ENCODE results near the gene ADGRF4. TPM values are rescaled to one million over a fixed set of nuclear protein-coding genes. Genes with fewer than 3 reads are reported as not detected.

The ADGRF4 gene
- total and polyA plus RNA-seq, 2 donors (not counting 1 experiment from before 2014, with no cell fraction given), result not detected

DNA sequence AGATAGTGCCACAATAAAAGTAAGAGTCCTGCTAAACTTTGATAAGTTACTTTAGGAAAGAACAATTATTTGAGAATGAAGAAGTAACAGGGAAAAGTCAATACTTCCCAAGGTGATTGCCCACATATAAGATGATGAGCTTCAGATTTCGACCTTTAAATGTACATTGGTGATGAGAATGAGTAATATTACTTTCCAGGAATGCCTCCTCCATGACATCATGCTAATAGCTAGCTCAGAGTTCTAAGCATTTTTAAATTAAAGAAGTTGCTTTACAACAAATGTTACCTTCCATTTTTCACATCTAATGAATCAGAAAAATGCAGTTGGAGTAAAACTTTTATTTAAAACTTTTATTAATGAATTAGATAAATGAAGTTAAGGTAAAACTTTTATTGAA, 61.0 kb downstream of the ADGRF4 start:
- peaks cover 0 to 3% (median 0%) of the 10 kb centered on the region in 4 experiments for H3K27me3 ChIP-seq (replicated peaks in 1 of 4; ENCODE audit: control extremely low read depth in 1 of 4, control insufficient read depth in 3 of 4, insufficient read depth in 4 of 4, low read length in 3 of 4)
- no peak overlapping the region for H3K9ac ChIP-seq (ENCODE audit: low read length)
- ATAC-seq (ENCODE audit: low read depth), result no peak
- H3K79me2 ChIP-seq (ENCODE audit: control insufficient read depth, insufficient read depth, low read length), result no peaks in the 10 kb centered on the region
- H3K4me1 ChIP-seq (ENCODE audit: control insufficient read depth in 2 of 2, insufficient read depth in 2 of 2, low read length in 2 of 2), result no peaks in the 10 kb centered on the region
- no peak overlapping the region for H2AFZ ChIP-seq (ENCODE audit: insufficient read depth, low read depth, low read length, poor library complexity, severe bottlenecking)
- no peak overlapping the region for H3K4me3 ChIP-seq (ENCODE audit: control extremely low read depth in 1 of 5, extremely low read depth in 1 of 5, insufficient read depth in 1 of 5, low read depth in 2 of 5, low read length in 4 of 5)
- H3K27ac ChIP-seq (ENCODE audit: low read length in 2 of 2), result no peak overlapping the region
- H3K27me3 Mint-ChIP-seq, result peaks cover 6% of the 10 kb centered on the region
- H3K4me3 Mint-ChIP-seq, result no peak overlapping the region
- DNase-seq, result no peak
- TF ChIP-seq, protein P1, sequence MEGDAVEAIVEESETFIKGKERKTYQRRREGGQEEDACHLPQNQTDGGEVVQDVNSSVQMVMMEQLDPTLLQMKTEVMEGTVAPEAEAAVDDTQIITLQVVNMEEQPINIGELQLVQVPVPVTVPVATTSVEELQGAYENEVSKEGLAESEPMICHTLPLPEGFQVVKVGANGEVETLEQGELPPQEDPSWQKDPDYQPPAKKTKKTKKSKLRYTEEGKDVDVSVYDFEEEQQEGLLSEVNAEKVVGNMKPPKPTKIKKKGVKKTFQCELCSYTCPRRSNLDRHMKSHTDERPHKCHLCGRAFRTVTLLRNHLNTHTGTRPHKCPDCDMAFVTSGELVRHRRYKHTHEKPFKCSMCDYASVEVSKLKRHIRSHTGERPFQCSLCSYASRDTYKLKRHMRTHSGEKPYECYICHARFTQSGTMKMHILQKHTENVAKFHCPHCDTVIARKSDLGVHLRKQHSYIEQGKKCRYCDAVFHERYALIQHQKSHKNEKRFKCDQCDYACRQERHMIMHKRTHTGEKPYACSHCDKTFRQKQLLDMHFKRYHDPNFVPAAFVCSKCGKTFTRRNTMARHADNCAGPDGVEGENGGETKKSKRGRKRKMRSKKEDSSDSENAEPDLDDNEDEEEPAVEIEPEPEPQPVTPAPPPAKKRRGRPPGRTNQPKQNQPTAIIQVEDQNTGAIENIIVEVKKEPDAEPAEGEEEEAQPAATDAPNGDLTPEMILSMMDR (IDR thresholded peaks at IDR 0.05), result no peak
- no peak for TF ChIP-seq EZH2 (IDR thresholded peaks at IDR 0.05; ENCODE audit: borderline replicate concordance, insufficient read depth, low read depth, low read length, poor library complexity, severe bottlenecking)
- H3K4me1 Mint-ChIP-seq, result no peaks in the 10 kb centered on the region
- H3K9me3 ChIP-seq (ENCODE audit: control extremely low read depth in 1 of 3, control insufficient read depth in 2 of 3, insufficient read depth in 1 of 3, low read length in 2 of 3), result no peaks in the 10 kb centered on the region
- intact Hi-C loops (cut with micrococcal nuclease), result no loop called here
- POLR2A ChIA-PET, result no interaction called here
- H4K20me1 ChIP-seq (ENCODE audit: control insufficient read depth, insufficient read depth, low read length, poor library complexity, severe bottlenecking), result no peaks in the 10 kb centered on the region
- CTCF ChIA-PET, result no interaction called here
- no peak overlapping the region for H3K4me2 ChIP-seq (replicated peaks; ENCODE audit: low read depth, low read length, poor library complexity, severe bottlenecking)
- no CpG with 5 or more reads among the region's 1 CpG for WGBS (ENCODE audit: insufficient coverage)
- H3K27ac Mint-ChIP-seq, result no peak overlapping the region
- peaks cover 3% of the 10 kb centered on the region for H3K9me3 Mint-ChIP-seq (ENCODE audit: insufficient read depth)
- no peaks in the 10 kb centered on the region for H3K36me3 ChIP-seq (replicated peaks in 1 of 2; ENCODE audit: control extremely low read depth in 1 of 2, control insufficient read depth in 1 of 2, extremely low read depth in 1 of 2, insufficient read depth in 2 of 2, low read length in 1 of 2)

DNA sequence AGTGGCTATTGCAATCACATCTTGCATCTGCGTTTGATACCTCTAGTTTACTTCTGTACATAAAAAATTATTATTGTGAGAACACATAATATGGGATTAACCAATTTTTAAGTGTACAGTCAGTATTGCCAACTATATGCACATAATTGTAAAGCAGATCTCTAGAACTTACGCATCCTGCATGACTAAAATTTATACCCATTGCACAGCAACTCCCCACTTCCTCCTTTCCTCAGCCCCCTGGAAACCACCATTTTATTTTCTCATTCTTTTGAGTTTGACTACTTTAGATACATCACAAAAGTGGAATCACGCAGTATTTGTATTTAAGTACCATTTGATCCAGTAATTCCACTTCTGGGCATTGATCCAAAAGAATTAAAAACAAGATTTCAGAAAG, 64.1 kb downstream of the ADGRF4 start:
- Mint-ChIP-seq H3K4me3 (no peak overlapping the region), H3K27me3 (peaks cover 2% of the 10 kb centered on the region), H3K4me1 (no peaks in the 10 kb centered on the region), H3K9me3 (ENCODE audit: insufficient read depth) (peaks cover 5% of the 10 kb centered on the region), H3K27ac (no peak overlapping the region)
- DNase-seq, result no peak
- Histone ChIP-seq H3K36me3 (replicated peaks in 1 of 2; ENCODE audit: control extremely low read depth in 1 of 2, control insufficient read depth in 1 of 2, extremely low read depth in 1 of 2, insufficient read depth in 2 of 2, low read length in 1 of 2) (no peaks in the 10 kb centered on the region), H3K9me3 (ENCODE audit: control extremely low read depth in 1 of 3, control insufficient read depth in 2 of 3, insufficient read depth in 1 of 3, low read length in 2 of 3) (no peaks in the 10 kb centered on the region), H3K27ac (ENCODE audit: low read length in 2 of 2) (no peak overlapping the region), H3K4me2 (replicated peaks; ENCODE audit: low read depth, low read length, poor library complexity, severe bottlenecking) (no peak overlapping the region), H4K20me1 (ENCODE audit: control insufficient read depth, insufficient read depth, low read length, poor library complexity, severe bottlenecking) (no peaks in the 10 kb centered on the region), H2AFZ (ENCODE audit: insufficient read depth, low read depth, low read length, poor library complexity, severe bottlenecking) (no peak overlapping the region), H3K79me2 (ENCODE audit: control insufficient read depth, insufficient read depth, low read length) (no peaks in the 10 kb centered on the region), H3K4me3 (ENCODE audit: control extremely low read depth in 1 of 5, extremely low read depth in 1 of 5, insufficient read depth in 1 of 5, low read depth in 2 of 5, low read length in 4 of 5) (no peak overlapping the region), H3K9ac (ENCODE audit: low read length) (no peak overlapping the region), H3K27me3 (replicated peaks in 1 of 4; ENCODE audit: control extremely low read depth in 1 of 4, control insufficient read depth in 3 of 4, insufficient read depth in 4 of 4, low read length in 3 of 4) (no peaks in the 10 kb centered on the region), H3K4me1 (ENCODE audit: control insufficient read depth in 2 of 2, insufficient read depth in 2 of 2, low read length in 2 of 2) (no peaks in the 10 kb centered on the region)
- no CpG with 5 or more reads among the region's 3 CpGs for WGBS (ENCODE audit: insufficient coverage)
- TF ChIP-seq, protein P1 (IDR thresholded peaks at IDR 0.05), result no peak
- TF ChIP-seq EZH2 (IDR thresholded peaks at IDR 0.05; ENCODE audit: borderline replicate concordance, insufficient read depth, low read depth, low read length, poor library complexity, severe bottlenecking), result no peak
- intact Hi-C loops (cut with micrococcal nuclease), result no loop called here
- CTCF ChIA-PET, result no interaction called here
- POLR2A ChIA-PET, result no interaction called here
- ATAC-seq (ENCODE audit: low read depth), result no peak
